HG03060 (cell line): Measurements from ENCODE around the gene ACYP2.

Source experiments
- ATAC-seq: cut with Tn5 transposase; IDR thresholded peaks from one replicate; pipeline ENCODE4 v1.9.1; 2021; ENCODE audit warnings: low read depth, moderate number of reproducible peaks; ENCODE audit not compliant: unreplicated experiment

ACYP2 gene

GRCh38 chr2:54348646-54349045, 233.2 kb downstream of the ACYP2 start:
- ATAC-seq = no peak

DNA sequence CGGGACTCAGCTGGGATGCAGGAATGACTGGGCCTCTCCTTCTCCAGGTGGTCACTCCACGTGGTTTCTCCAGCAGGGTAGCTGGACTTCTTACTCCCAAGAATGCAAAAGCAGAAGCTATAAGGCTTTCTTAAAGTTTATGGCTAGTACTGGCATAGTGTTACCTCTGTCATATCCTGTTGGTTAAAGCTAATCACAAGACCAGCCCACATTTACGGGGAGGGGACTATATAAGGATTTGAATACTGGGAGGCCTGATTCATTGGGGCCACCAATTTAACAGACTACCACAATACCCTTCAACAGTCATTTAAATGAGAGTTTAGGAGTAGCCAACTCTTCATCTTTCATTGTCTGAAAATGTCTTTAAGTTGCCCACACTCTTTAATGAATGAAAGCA, 235.0 kb downstream of the ACYP2 start:
- no peak for ATAC-seq

GRCh38 chr2:54353216-54353615, 237.8 kb downstream of the ACYP2 start:
- no peak for ATAC-seq
